H1 (cell line): ENCODE data around the gene PARP15. TPM values are rescaled to one million over a fixed set of nuclear protein-coding genes. Genes with fewer than 3 reads are reported as not detected.

Source experiments
- BCL11A ChIP-seq, 2 experiments: IDR thresholded peaks; one replicate each; pipeline ENCODE4 v1.6.1; 2011; ENCODE audit warnings: low read depth in 2 of 2, low read length in 2 of 2, mild to moderate bottlenecking in 2 of 2
- E2F6 ChIP-seq: IDR thresholded peaks from 2 replicates; pipeline ENCODE4 v1.6.1; 2012; ENCODE audit warnings: inconsistent platforms
- polyA plus RNA-seq, 7 experiments: library from polyadenylated mRNA; depleted of rRNA in 3 of 7; stranded (reverse) in 5 of 7; unstranded in 2 of 7; fragments of >200 nt in 5 of 7; fragments of 200-250 nt in 2 of 7; gene quantifications; 1 replicate in 5 of 7; 2 replicates in 1 of 7; 4 replicates in 1 of 7; pipeline versions ENCODE4 v1.2.1 to v1.2.3, GENCODE V29; 2011 to 2013; ENCODE audit warnings: missing spikeins in 2 of 7, mixed read lengths in 2 of 7
- total RNA-seq: library from RNA; stranded (reverse); fragmentation: NEBNext Ultra II Directional; extraction: Animal tissue kit (Norgen Biotek cat#: 25700); gene quantifications from 2 replicates; pipeline ENCODE4 v1.2.1, GENCODE V29; 2021

The PARP15 gene
- total and polyA plus RNA-seq, 2 of the 8 experiments (the other 6 are each of a cell fraction or from before 2014, with no cell fraction given), result 0.37 to 0.45 TPM

GRCh38 chr3:122677216-122677615 lies 99.8 kb downstream of the PARP15 start (continued):
- no peak for TF ChIP-seq E2F6
- TF ChIP-seq BCL11A (IDR thresholded peaks at IDR 0.05; ENCODE audit: low read depth in 2 of 2, low read length in 2 of 2), result no peak
